GM23338 (cell line): ENCODE data around the gene MYO1E. TPM values are rescaled to one million over a fixed set of nuclear protein-coding genes. Genes with fewer than 3 reads are reported as not detected.

Source experiments
- ATAC-seq: fragments of 200-7000 bp; cut with Tn5 transposase; 3 replicates; pipeline ENCODE4 v1.9.1; 2020
- DNase-seq: peaks from one replicate; pipeline ENCODE4 v3.0.0-alpha.2; 2015; ENCODE audit warnings: low spot score
- H2AFZ ChIP-seq: fragments of 200-600 bp; sonication (generic); 2 replicates; pipeline ENCODE4 v1.8.0; 2016; ENCODE audit warnings: antibody characterized with exemption, mild to moderate bottlenecking, moderate library complexity
- H3F3A ChIP-seq: fragments of 200-600 bp; sonication (generic); replicated peaks from 2 replicates; pipeline ENCODE4 v1.8.0; 2017; ENCODE audit warnings: antibody characterized with exemption, mixed run types, low read depth
- H3K27ac ChIP-seq: fragments of 200-600 bp; sonication (generic); 2 replicates; pipeline ENCODE4 v1.6.1; 2016; ENCODE audit warnings: low read depth
- H3K27me3 ChIP-seq: fragments of 200-600 bp; sonication (generic); 2 replicates; pipeline ENCODE4 v1.8.0; 2016; ENCODE audit warnings: mild to moderate bottlenecking, mixed run types, moderate library complexity; ENCODE audit not compliant: insufficient read depth
- H3K36me3 ChIP-seq: fragments of 200-600 bp; sonication (generic); 2 replicates; pipeline ENCODE4 v1.8.0; 2016; ENCODE audit warnings: mild to moderate bottlenecking; ENCODE audit not compliant: insufficient read depth
- H3K4me1 ChIP-seq: fragments of 200-600 bp; sonication (generic); 2 replicates; pipeline ENCODE4 v1.8.0; 2016; ENCODE audit warnings: mild to moderate bottlenecking, moderate library complexity; ENCODE audit not compliant: insufficient read depth
- H3K4me2 ChIP-seq: fragments of 200-600 bp; sonication (generic); 2 replicates; pipeline ENCODE4 v1.7.1; 2017; ENCODE audit warnings: mixed run types
- H3K4me3 ChIP-seq: fragments of 200-600 bp; sonication (generic); 2 replicates; pipeline ENCODE4 v1.6.1; 2016; ENCODE audit warnings: mixed run types
- H3K79me2 ChIP-seq: fragments of 200-600 bp; sonication (generic); replicated peaks from 2 replicates; pipeline ENCODE4 v1.8.0; 2017; ENCODE audit warnings: mild to moderate bottlenecking; ENCODE audit not compliant: insufficient read depth
- H3K9me2 ChIP-seq: fragments of 200-600 bp; sonication (generic); 2 replicates; pipeline ENCODE4 v1.8.0; 2017; ENCODE audit not compliant: insufficient read depth
- H4K20me1 ChIP-seq: fragments of 200-600 bp; sonication (generic); replicated peaks from 2 replicates; pipeline ENCODE4 v1.8.0; 2017; ENCODE audit warnings: mild to moderate bottlenecking; ENCODE audit not compliant: insufficient read depth
- H3K27ac Mint-ChIP-seq: 2 replicates; pipeline ENCODE4 v1.8.0; 2020; ENCODE audit warnings: inconsistent platforms, mild to moderate bottlenecking, moderate library complexity, mixed read lengths
- H3K27me3 Mint-ChIP-seq: 3 replicates; pipeline ENCODE4 v1.8.0; 2022; ENCODE audit warnings: low read depth, mild to moderate bottlenecking, moderate library complexity, mixed read lengths, inconsistent platforms; ENCODE audit not compliant: insufficient read depth, poor library complexity
- H3K36me3 Mint-ChIP-seq: 3 replicates; pipeline ENCODE4 v1.8.0; 2021; ENCODE audit warnings: low read depth, mild to moderate bottlenecking, inconsistent platforms, moderate library complexity, mixed read lengths
- H3K4me1 Mint-ChIP-seq: 3 replicates; pipeline ENCODE4 v1.8.0; 2020; ENCODE audit warnings: mild to moderate bottlenecking, inconsistent platforms, mixed read lengths
- H3K4me3 Mint-ChIP-seq: 3 replicates; pipeline ENCODE4 v1.8.0; 2021; ENCODE audit warnings: moderate library complexity, mild to moderate bottlenecking, inconsistent platforms, mixed read lengths
- H3K9me3 Mint-ChIP-seq: 3 replicates; pipeline ENCODE4 v1.8.0; 2020; ENCODE audit warnings: moderate library complexity, mild to moderate bottlenecking, inconsistent platforms, mixed read lengths
- EZH2 ChIP-seq: fragments of 200-600 bp; sonication (generic); IDR thresholded peaks from one replicate; pipeline ENCODE4 v1.8.0; 2017; ENCODE audit warnings: antibody characterized with exemption, mild to moderate bottlenecking, low read depth; ENCODE audit not compliant: unreplicated experiment
- polyA plus RNA-seq: library from polyadenylated mRNA; unstranded; fragments of >200 nt; fragmentation: Nextera tagmentation; extraction: Ambion mirVana; gene quantifications from 2 replicates; pipeline ENCODE4 v1.2.1, GENCODE V29; 2016
- total RNA-seq: library from RNA; depleted of rRNA; stranded (reverse); fragments of >200 nt; shearing (Covaris generic); gene quantifications from 2 replicates; pipeline ENCODE4 v1.2.3, GENCODE V29; 2014
- TF ChIP-seq, protein P1 (sequence below), 2 experiments: fragments of 200-600 bp in 1 of 2; sonication (generic) in 1 of 2; conservative IDR thresholded peaks; 2 replicates each; pipeline versions ENCODE4 v1.5.1 to v1.6.1; 2016 to 2017; ENCODE audit warnings: antibody characterized with exemption in 2 of 2, low read depth in 2 of 2, mild to moderate bottlenecking in 2 of 2, moderate library complexity in 1 of 2
- TF ChIP-seq, protein P2 (sequence below): fragments of 250-450 bp; sonication (Bioruptor Pico); IDR thresholded peaks from 2 replicates; pipeline ENCODE4 v1.5.0; 2020; ENCODE audit warnings: mild to moderate bottlenecking, moderate library complexity

The MYO1E gene
- total and polyA plus RNA-seq, 2 experiments from 2014 or later: 68.3 to 131 TPM

DNA sequence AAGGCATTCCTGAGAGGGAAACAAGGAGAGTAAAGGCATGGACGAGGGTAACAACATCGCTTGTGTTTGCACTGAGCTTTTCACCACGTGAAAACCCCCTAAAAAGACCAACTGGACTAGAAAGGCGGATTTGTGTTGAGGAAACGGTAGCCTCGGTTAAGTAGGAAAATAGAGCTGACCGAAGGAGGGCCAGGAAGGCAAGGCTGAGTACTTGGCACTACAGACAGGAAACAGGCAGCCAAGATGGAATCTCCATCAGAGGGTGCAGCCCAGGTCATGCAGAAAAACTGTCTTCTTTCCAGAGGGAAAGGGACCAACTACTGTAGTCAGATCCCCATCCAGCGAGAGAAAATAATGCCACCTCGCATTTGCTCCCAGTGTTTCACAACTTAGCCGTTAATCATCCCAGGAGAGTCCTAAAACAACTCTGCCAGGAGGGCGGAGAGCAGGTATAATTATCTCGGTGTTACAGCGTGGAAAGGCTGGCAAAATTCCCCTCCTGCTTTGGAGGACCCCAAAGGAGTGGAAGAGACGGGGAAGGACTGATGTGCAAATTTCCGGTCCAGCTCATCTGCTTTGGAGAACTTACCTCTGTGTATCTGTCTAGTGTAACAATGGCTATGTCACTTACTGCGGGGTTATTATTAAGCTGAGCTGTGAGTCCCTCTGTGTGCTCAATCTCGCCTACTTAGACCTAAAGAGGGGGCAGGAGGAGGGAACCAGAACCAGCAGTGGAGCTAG, 77.2 kb downstream of the MYO1E start:
- H3F3A ChIP-seq: no peaks in the 10 kb centered on the region
- H3K4me3 Mint-ChIP-seq: no peak overlapping the region
- no peaks in the 10 kb centered on the region for H3K9me3 Mint-ChIP-seq
- TF ChIP-seq, protein P1, sequence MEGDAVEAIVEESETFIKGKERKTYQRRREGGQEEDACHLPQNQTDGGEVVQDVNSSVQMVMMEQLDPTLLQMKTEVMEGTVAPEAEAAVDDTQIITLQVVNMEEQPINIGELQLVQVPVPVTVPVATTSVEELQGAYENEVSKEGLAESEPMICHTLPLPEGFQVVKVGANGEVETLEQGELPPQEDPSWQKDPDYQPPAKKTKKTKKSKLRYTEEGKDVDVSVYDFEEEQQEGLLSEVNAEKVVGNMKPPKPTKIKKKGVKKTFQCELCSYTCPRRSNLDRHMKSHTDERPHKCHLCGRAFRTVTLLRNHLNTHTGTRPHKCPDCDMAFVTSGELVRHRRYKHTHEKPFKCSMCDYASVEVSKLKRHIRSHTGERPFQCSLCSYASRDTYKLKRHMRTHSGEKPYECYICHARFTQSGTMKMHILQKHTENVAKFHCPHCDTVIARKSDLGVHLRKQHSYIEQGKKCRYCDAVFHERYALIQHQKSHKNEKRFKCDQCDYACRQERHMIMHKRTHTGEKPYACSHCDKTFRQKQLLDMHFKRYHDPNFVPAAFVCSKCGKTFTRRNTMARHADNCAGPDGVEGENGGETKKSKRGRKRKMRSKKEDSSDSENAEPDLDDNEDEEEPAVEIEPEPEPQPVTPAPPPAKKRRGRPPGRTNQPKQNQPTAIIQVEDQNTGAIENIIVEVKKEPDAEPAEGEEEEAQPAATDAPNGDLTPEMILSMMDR (conservative IDR thresholded peaks at IDR 0.05; ENCODE audit: low read depth in 2 of 2): no peak
- TF ChIP-seq EZH2: no peak
- TF ChIP-seq, protein P2, sequence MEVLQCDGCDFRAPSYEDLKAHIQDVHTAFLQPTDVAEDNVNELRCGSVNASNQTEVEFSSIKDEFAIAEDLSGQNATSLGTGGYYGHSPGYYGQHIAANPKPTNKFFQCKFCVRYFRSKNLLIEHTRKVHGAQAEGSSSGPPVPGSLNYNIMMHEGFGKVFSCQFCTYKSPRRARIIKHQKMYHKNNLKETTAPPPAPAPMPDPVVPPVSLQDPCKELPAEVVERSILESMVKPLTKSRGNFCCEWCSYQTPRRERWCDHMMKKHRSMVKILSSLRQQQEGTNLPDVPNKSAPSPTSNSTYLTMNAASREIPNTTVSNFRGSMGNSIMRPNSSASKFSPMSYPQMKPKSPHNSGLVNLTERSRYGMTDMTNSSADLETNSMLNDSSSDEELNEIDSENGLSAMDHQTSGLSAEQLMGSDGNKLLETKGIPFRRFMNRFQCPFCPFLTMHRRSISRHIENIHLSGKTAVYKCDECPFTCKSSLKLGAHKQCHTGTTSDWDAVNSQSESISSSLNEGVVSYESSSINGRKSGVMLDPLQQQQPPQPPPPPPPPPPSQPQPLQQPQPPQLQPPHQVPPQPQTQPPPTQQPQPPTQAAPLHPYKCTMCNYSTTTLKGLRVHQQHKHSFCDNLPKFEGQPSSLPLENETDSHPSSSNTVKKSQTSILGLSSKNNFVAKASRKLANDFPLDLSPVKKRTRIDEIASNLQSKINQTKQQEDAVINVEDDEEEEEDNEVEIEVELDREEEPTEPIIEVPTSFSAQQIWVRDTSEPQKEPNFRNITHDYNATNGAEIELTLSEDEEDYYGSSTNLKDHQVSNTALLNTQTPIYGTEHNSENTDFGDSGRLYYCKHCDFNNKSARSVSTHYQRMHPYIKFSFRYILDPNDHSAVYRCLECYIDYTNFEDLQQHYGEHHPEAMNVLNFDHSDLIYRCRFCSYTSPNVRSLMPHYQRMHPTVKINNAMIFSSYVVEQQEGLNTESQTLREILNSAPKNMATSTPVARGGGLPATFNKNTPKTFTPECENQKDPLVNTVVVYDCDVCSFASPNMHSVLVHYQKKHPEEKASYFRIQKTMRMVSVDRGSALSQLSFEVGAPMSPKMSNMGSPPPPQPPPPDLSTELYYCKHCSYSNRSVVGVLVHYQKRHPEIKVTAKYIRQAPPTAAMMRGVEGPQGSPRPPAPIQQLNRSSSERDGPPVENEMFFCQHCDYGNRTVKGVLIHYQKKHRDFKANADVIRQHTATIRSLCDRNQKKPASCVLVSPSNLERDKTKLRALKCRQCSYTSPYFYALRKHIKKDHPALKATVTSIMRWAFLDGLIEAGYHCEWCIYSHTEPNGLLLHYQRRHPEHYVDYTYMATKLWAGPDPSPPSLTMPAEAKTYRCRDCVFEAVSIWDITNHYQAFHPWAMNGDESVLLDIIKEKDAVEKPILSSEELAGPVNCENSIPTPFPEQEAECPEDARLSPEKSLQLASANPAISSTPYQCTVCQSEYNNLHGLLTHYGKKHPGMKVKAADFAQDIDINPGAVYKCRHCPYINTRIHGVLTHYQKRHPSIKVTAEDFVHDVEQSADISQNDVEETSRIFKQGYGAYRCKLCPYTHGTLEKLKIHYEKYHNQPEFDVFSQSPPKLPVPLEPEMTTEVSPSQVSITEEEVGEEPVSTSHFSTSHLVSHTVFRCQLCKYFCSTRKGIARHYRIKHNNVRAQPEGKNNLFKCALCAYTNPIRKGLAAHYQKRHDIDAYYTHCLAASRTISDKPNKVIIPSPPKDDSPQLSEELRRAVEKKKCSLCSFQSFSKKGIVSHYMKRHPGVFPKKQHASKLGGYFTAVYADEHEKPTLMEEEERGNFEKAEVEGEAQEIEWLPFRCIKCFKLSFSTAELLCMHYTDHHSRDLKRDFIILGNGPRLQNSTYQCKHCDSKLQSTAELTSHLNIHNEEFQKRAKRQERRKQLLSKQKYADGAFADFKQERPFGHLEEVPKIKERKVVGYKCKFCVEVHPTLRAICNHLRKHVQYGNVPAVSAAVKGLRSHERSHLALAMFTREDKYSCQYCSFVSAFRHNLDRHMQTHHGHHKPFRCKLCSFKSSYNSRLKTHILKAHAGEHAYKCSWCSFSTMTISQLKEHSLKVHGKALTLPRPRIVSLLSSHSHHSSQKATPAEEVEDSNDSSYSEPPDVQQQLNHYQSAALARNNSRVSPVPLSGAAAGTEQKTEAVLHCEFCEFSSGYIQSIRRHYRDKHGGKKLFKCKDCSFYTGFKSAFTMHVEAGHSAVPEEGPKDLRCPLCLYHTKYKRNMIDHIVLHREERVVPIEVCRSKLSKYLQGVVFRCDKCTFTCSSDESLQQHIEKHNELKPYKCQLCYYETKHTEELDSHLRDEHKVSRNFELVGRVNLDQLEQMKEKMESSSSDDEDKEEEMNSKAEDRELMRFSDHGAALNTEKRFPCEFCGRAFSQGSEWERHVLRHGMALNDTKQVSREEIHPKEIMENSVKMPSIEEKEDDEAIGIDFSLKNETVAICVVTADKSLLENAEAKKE: no peak
- no peaks in the 10 kb centered on the region; the same call in 1 of the 2 replicates for H4K20me1 ChIP-seq
- peaks cover 74% of the 10 kb centered on the region for H3K79me2 ChIP-seq
- H3K4me1 ChIP-seq: peaks cover 48% of the 10 kb centered on the region
- H3K27ac ChIP-seq: 0 out of 2 replicates have a peak overlapping the region, but pooled peaks have one; percentile 11
- H3K36me3 Mint-ChIP-seq: no peaks in the 10 kb centered on the region
- DNase-seq (no peak), ATAC-seq (0 out of 3 replicates have a peak, but pooled peaks have one; percentile 12)
- H3K9me2 ChIP-seq: no peaks in the 10 kb centered on the region
- no peaks in the 10 kb centered on the region for H3K36me3 ChIP-seq
- no peaks in the 10 kb centered on the region for H3K27me3 ChIP-seq
- H3K4me2 ChIP-seq: no peak overlapping the region
- H2AFZ ChIP-seq: no peak overlapping the region
- no peak overlapping the region for H3K4me3 ChIP-seq
- H3K27ac Mint-ChIP-seq: peak overlapping the region; percentile 53; the same call in 1 of the 2 replicates
- H3K27me3 Mint-ChIP-seq: no peaks in the 10 kb centered on the region
- peaks cover 61% of the 10 kb centered on the region for H3K4me1 Mint-ChIP-seq
